DND-41 (cell line): ENCODE results near the gene BTNL9.
"Not testable (repeated sequence)": the region's sequence is repeated elsewhere in the genome, so short reads cannot be mapped to it uniquely, and the experiment has no call there.

Experiments
- ATAC-seq: fragments of 200-7000 bp; cut with Tn5 transposase; 3 replicates; pipeline ENCODE4 v1.9.1; 2021; ENCODE audit warnings: low read depth; ENCODE audit not compliant: insufficient read depth
- DNase-seq: peaks from one replicate; pipeline ENCODE4 v3.0.0-alpha.2; 2020
- H2AFZ ChIP-seq: 2 replicates; pipeline ENCODE4 v1.6.0; 2012; ENCODE audit warnings: low read depth, low read length
- H3K27ac ChIP-seq: 2 replicates; pipeline ENCODE4 v1.5.1; 2012; ENCODE audit warnings: low read length, inconsistent platforms
- H3K27me3 ChIP-seq: fragments of 200-600 bp; sonication (generic); 2 replicates; pipeline ENCODE4 v1.6.0; 2012; ENCODE audit warnings: low read length, mild to moderate bottlenecking, inconsistent platforms; ENCODE audit not compliant: insufficient read depth, poor library complexity
- H3K36me3 ChIP-seq: 2 replicates; pipeline ENCODE4 v1.5.1; 2012; ENCODE audit warnings: low read length, inconsistent platforms; ENCODE audit not compliant: insufficient read depth
- H3K4me1 ChIP-seq: 2 replicates; pipeline ENCODE4 v1.5.1; 2012; ENCODE audit warnings: mild to moderate bottlenecking, low read length; ENCODE audit not compliant: insufficient read depth
- H3K4me2 ChIP-seq: 2 replicates; pipeline ENCODE4 v1.6.0; 2012; ENCODE audit warnings: mild to moderate bottlenecking, moderate library complexity, low read length, inconsistent platforms; ENCODE audit not compliant: insufficient read depth
- H3K4me3 ChIP-seq, 2 experiments: fragments of 200-600 bp in 1 of 2; shearing (Covaris generic) in 1 of 2; 2 replicates each; pipeline ENCODE4 v1.5.1; 2012 to 2016; ENCODE audit warnings: inconsistent platforms in 2 of 2, low read length in 2 of 2, mild to moderate bottlenecking in 2 of 2, low read depth in 1 of 2, moderate library complexity in 1 of 2
- H3K79me2 ChIP-seq: 2 replicates; pipeline ENCODE4 v1.6.0; 2012; ENCODE audit warnings: low read length, inconsistent platforms; ENCODE audit not compliant: insufficient read depth
- H3K9ac ChIP-seq: 2 replicates; pipeline ENCODE4 v1.6.0; 2012; ENCODE audit warnings: low read depth, mild to moderate bottlenecking, inconsistent platforms, low read length, moderate library complexity
- H3K9me3 ChIP-seq: 2 replicates; pipeline ENCODE4 v1.5.1; 2012; ENCODE audit warnings: low read length, moderate library complexity, mild to moderate bottlenecking, inconsistent platforms; ENCODE audit not compliant: insufficient read depth, severe bottlenecking
- H4K20me1 ChIP-seq: 2 replicates; pipeline ENCODE4 v1.6.0; 2012; ENCODE audit warnings: low read length; ENCODE audit not compliant: insufficient read depth
- CTCF ChIP-seq: IDR thresholded peaks from 2 replicates; pipeline ENCODE4 v1.5.1; 2012; ENCODE audit warnings: borderline replicate concordance, low read length, moderate library complexity, mild to moderate bottlenecking; ENCODE audit not compliant: poor library complexity, severe bottlenecking; ENCODE audit errors: extremely low read depth
- EZH2 ChIP-seq: IDR thresholded peaks from 3 replicates; pipeline ENCODE4 v1.6.1; 2012; ENCODE audit warnings: borderline replicate concordance, low read depth, mild to moderate bottlenecking, moderate library complexity, low read length, inconsistent platforms; ENCODE audit not compliant: severe bottlenecking

BTNL9 gene

GRCh38 chr5:181092428-181092827 lies 52.4 kb downstream of the BTNL9 start:
- H3K4me2 ChIP-seq, result no peak overlapping the region
- no peaks in the 10 kb centered on the region for H3K36me3 ChIP-seq
- no peak for ATAC-seq
- H2AFZ ChIP-seq, result no peak overlapping the region
- H3K9ac ChIP-seq, result no peak overlapping the region
- no peaks in the 10 kb centered on the region for H4K20me1 ChIP-seq
- TF ChIP-seq CTCF (no peak), EZH2 (no peak)
- H3K4me3 ChIP-seq, result no peak overlapping the region
- no peaks in the 10 kb centered on the region for H3K4me1 ChIP-seq
- no peaks in the 10 kb centered on the region for H3K9me3 ChIP-seq
- H3K27me3 ChIP-seq, result no peaks in the 10 kb centered on the region
- no peaks in the 10 kb centered on the region for H3K79me2 ChIP-seq
- DNase-seq, result no peak
- no peak overlapping the region for H3K27ac ChIP-seq

- not testable (repeated sequence) for H3K9ac ChIP-seq, H3K4me1 ChIP-seq
Measured at GRCh38 chr5:181095162-181095561, 55.1 kb downstream of the BTNL9 start.

GRCh38 chr5:181096721-181097382 lies 56.8 kb downstream of the BTNL9 start:
- H3K9me3 ChIP-seq, H4K20me1 ChIP-seq, H3K4me1 ChIP-seq, H3K9ac ChIP-seq, H2AFZ ChIP-seq, H3K27me3 ChIP-seq, H3K4me2 ChIP-seq, H3K36me3 ChIP-seq, H3K79me2 ChIP-seq, H3K27ac ChIP-seq, H3K4me3 ChIP-seq, ATAC-seq, DNase-seq: not testable (repeated sequence)

More at GRCh38 chr5:181095162-181095561, 55.1 kb downstream of the BTNL9 start:
- not testable (repeated sequence) for H3K36me3 ChIP-seq, H3K79me2 ChIP-seq, H3K9me3 ChIP-seq, H3K27me3 ChIP-seq, H3K4me3 ChIP-seq, H3K4me2 ChIP-seq, H4K20me1 ChIP-seq, ATAC-seq, DNase-seq, H2AFZ ChIP-seq, H3K27ac ChIP-seq

GRCh38 chr5:181097383-181097753 lies 57.3 kb downstream of the BTNL9 start:
- H3K27me3 ChIP-seq, H3K9ac ChIP-seq, H3K9me3 ChIP-seq, H3K27ac ChIP-seq, H3K79me2 ChIP-seq, H3K4me3 ChIP-seq, ATAC-seq, DNase-seq, H3K36me3 ChIP-seq, H4K20me1 ChIP-seq, H2AFZ ChIP-seq, H3K4me2 ChIP-seq, H3K4me1 ChIP-seq: not testable (repeated sequence)

- not testable (repeated sequence) for H3K4me2 ChIP-seq, H3K27ac ChIP-seq, H3K9me3 ChIP-seq, H3K9ac ChIP-seq, DNase-seq, H2AFZ ChIP-seq, H3K79me2 ChIP-seq, H3K4me3 ChIP-seq, ATAC-seq, H3K36me3 ChIP-seq, H4K20me1 ChIP-seq, H3K27me3 ChIP-seq, H3K4me1 ChIP-seq
Measured at GRCh38 chr5:181097759-181098491, 57.9 kb downstream of the BTNL9 start.
